Liver (tissue), 9 donors: ENCODE measurements around the gene DDX19B. TPM values are rescaled to one million over a fixed set of nuclear protein-coding genes. Genes with fewer than 3 reads are reported as not detected.
"Not testable (repeated sequence)": the region's sequence is repeated elsewhere in the genome, so short reads cannot be mapped to it uniquely, and the experiment has no call there.

Experiments used
- DNase-seq: peaks from one replicate; pipeline ENCODE4 v3.0.0-alpha.2; 2017; ENCODE audit warnings: low spot score
- H3K27ac ChIP-seq, 2 donors: one replicate each; pipeline ENCODE4 v1.7.0; 2013; ENCODE audit warnings: inconsistent platforms in 2 of 2, low read length in 2 of 2, control low read depth in 1 of 2, low read depth in 1 of 2, mild to moderate bottlenecking in 1 of 2
- H3K27me3 ChIP-seq, 4 donors: one replicate each; pipeline versions ENCODE4 v1.6.1 to v1.7.0; 2013; ENCODE audit warnings: low read length in 3 of 4, inconsistent platforms in 1 of 4, mild to moderate bottlenecking in 1 of 4, moderate library complexity in 1 of 4; ENCODE audit not compliant: control insufficient read depth in 4 of 4, insufficient read depth in 4 of 4
- H3K36me3 ChIP-seq, 4 donors: one replicate each; pipeline versions ENCODE4 v1.6.1 to v1.7.0; 2013; ENCODE audit warnings: low read length in 3 of 4, mild to moderate bottlenecking in 3 of 4, low read depth in 1 of 4, moderate library complexity in 1 of 4; ENCODE audit not compliant: control insufficient read depth in 4 of 4, insufficient read depth in 3 of 4
- H3K4me1 ChIP-seq, 4 donors: one replicate each; pipeline versions ENCODE4 v1.6.1 to v1.7.0; 2013; ENCODE audit warnings: low read length in 3 of 4, mild to moderate bottlenecking in 3 of 4, moderate library complexity in 1 of 4; ENCODE audit not compliant: control insufficient read depth in 4 of 4, insufficient read depth in 4 of 4
- H3K4me3 ChIP-seq, 3 donors: one replicate each; pipeline versions ENCODE4 v1.6.1 to v1.7.0; 2013; ENCODE audit warnings: low read length in 3 of 3, control low read depth in 1 of 3, low read depth in 1 of 3, mild to moderate bottlenecking in 1 of 3
- H3K9ac ChIP-seq, 2 donors: one replicate each; pipeline ENCODE4 v1.7.0; 2013; ENCODE audit warnings: low read length in 2 of 2, mild to moderate bottlenecking in 2 of 2, moderate library complexity in 2 of 2, control low read depth in 1 of 2, low read depth in 1 of 2
- H3K9me3 ChIP-seq, 4 donors: one replicate each; pipeline versions ENCODE4 v1.6.1 to v1.7.0; 2013; ENCODE audit warnings: low read length in 3 of 4; ENCODE audit not compliant: control insufficient read depth in 4 of 4
- EGR1 ChIP-seq, 2 donors: IDR thresholded peaks; 2 replicates each; pipeline ENCODE4 v1.6.1; 2016 to 2018; ENCODE audit warnings: antibody characterized with exemption in 2 of 2, low read depth in 2 of 2
- FOXA1 ChIP-seq: IDR thresholded peaks from 2 replicates; pipeline ENCODE4 v1.6.1; 2016; ENCODE audit warnings: antibody characterized with exemption
- FOXA2 ChIP-seq: IDR thresholded peaks from 2 replicates; pipeline ENCODE4 v1.6.1; 2016; ENCODE audit warnings: antibody characterized with exemption
- GABPA ChIP-seq, 2 donors: IDR thresholded peaks in 1 of 2; conservative IDR thresholded peaks in 1 of 2; 2 replicates each; pipeline ENCODE4 v1.6.1; 2016; ENCODE audit warnings: antibody characterized with exemption in 2 of 2, mild to moderate bottlenecking in 1 of 2, moderate library complexity in 1 of 2
- HNF4A ChIP-seq, 2 donors: conservative IDR thresholded peaks; 2 replicates each; pipeline ENCODE4 v1.6.1; 2016; ENCODE audit warnings: antibody characterized with exemption in 2 of 2, mild to moderate bottlenecking in 2 of 2
- HNF4G ChIP-seq: IDR thresholded peaks from 2 replicates; pipeline ENCODE4 v1.6.1; 2016; ENCODE audit warnings: antibody characterized with exemption
- JUND ChIP-seq, 2 donors: IDR thresholded peaks; 2 replicates each; pipeline ENCODE4 v1.6.1; 2016; ENCODE audit warnings: antibody characterized with exemption in 2 of 2
- NR2F2 ChIP-seq: IDR thresholded peaks from 2 replicates; pipeline ENCODE4 v1.6.1; 2016; ENCODE audit warnings: antibody characterized with exemption
- RAD21 ChIP-seq, 2 donors: IDR thresholded peaks; 2 replicates each; pipeline ENCODE4 v1.6.1; 2016; ENCODE audit warnings: antibody characterized with exemption in 2 of 2, mild to moderate bottlenecking in 2 of 2
- RXRA ChIP-seq, 2 donors: IDR thresholded peaks; 2 replicates each; pipeline ENCODE4 v1.6.1; 2017 to 2018; ENCODE audit warnings: antibody characterized with exemption in 2 of 2, mild to moderate bottlenecking in 1 of 2
- SP1 ChIP-seq: IDR thresholded peaks from 2 replicates; pipeline ENCODE4 v1.6.1; 2018; ENCODE audit warnings: antibody characterized with exemption, mild to moderate bottlenecking
- TAF1 ChIP-seq: conservative IDR thresholded peaks from 2 replicates; pipeline ENCODE4 v1.6.1; 2016; ENCODE audit warnings: antibody characterized with exemption, mild to moderate bottlenecking
- YY1 ChIP-seq: IDR thresholded peaks from 2 replicates; pipeline ENCODE4 v1.6.1; 2016; ENCODE audit warnings: antibody characterized with exemption, mild to moderate bottlenecking
- WGBS: extraction: QIAGEN DNeasy Blood & Tissue Kit; methylation state at CpG from one replicate; pipeline ENCODE4 v1.1.7; 2013; 5-methylcytosine and 5-hydroxymethylcytosine counted together
- polyA plus RNA-seq, 2 donors: library from polyadenylated mRNA; stranded (reverse) in 1 of 2; unstranded in 1 of 2; fragments of 200-250 nt in 1 of 2; fragments of >200 nt in 1 of 2; fragmentation: Nextera tagmentation in 1 of 2; extraction: Ambion mirVana in 1 of 2; gene quantifications; one replicate each; pipeline versions ENCODE4 v1.2.1 to v1.2.3, GENCODE V29; 2013 to 2015
- total RNA-seq, 2 donors: library from RNA; depleted of rRNA; stranded (reverse); fragments of >200 nt; gene quantifications; one replicate each; pipeline ENCODE4 v1.2.3, GENCODE V29; 2014
- TF ChIP-seq, protein P1 (sequence below): IDR thresholded peaks from 2 replicates; pipeline ENCODE4 v1.6.1; 2016; ENCODE audit warnings: antibody characterized with exemption
- TF ChIP-seq, protein P2 (sequence below): IDR thresholded peaks from 2 replicates; pipeline ENCODE4 v1.6.1; 2016; ENCODE audit warnings: antibody characterized with exemption
- TF ChIP-seq, protein P3 (sequence below): IDR thresholded peaks from 2 replicates; pipeline ENCODE4 v1.6.1; 2016; ENCODE audit warnings: antibody characterized with exemption, mild to moderate bottlenecking
- TF ChIP-seq, protein P4 (sequence below): IDR thresholded peaks from 2 replicates; pipeline ENCODE4 v1.6.1; 2016; ENCODE audit warnings: antibody characterized with exemption
- TF ChIP-seq, protein P5 (sequence below): fragments of 150-350 bp; IDR thresholded peaks from 2 replicates; pipeline ENCODE4 v1.5.1; 2017; ENCODE audit warnings: improper control_type of control experiment, low read depth, low read length; ENCODE audit not compliant: missing input control
- donor health status: healthy.
- donor health status: healthy.
- donor health status: healthy.
- donor health status: healthy.
- donor health status: healthy.

Gene DDX19B
- total and polyA plus RNA-seq, 4 donors, result 11.3 to 21.4 (median 16.5) TPM

DNA sequence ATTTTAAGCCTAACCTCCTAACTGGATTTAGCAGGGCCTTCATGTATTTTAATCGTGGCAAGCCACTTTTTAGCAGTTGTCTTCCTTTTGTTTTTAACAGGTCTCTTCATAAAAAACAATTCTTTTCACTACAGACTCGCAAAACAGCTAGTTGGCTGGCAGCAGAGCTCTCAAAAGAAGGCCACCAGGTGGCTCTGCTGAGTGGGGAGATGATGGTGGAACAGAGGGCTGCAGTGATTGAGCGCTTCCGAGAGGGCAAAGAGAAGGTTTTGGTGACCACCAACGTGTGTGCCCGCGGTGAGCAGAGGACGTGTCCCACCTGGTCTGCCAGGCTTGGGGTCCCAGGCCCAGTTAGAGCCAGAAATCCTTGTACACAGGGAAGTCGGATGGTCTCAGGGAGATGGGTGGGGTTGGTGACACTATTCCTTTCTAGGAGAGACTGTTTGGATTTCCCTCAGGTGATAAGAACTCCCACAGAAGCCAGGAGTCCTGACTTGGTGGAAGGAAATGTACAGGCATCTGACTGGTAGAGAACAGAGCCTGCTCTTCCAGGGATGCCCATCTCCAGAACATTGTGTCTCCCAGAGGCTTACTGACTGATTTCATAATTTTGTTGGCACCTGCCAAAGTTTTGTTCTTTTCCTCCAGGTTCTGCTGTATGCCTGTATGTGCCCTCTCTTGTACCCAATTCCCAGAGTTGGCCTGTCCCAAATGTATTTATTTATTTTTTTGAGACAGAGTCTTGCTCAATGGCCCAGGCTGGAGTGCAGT, 32.8 kb downstream of the DDX19B start:
- no peaks in the 10 kb centered on the region for H3K27me3 ChIP-seq
- TF ChIP-seq FOXA1 (no peak), TAF1 (no peak), HNF4G (no peak), HNF4A (conservative IDR thresholded peaks at IDR 0.05) (peak; percentile 6 to 37), YY1 (no peak), SP1 (peak; percentile 29), EGR1 (IDR thresholded peaks at IDR 0.05; ENCODE audit: low read depth in 2 of 2) (no peak), FOXA2 (no peak), RAD21 (IDR thresholded peaks at IDR 0.05) (peak; percentile 47 to 61), GABPA (IDR thresholded peaks at IDR 0.05 in 1 of 2, conservative IDR thresholded peaks at IDR 0.05 in 1 of 2) (no peak), RXRA (IDR thresholded peaks at IDR 0.05) (no peak), JUND (IDR thresholded peaks at IDR 0.05) (no peak), NR2F2 (no peak)
- TF ChIP-seq, protein P1, sequence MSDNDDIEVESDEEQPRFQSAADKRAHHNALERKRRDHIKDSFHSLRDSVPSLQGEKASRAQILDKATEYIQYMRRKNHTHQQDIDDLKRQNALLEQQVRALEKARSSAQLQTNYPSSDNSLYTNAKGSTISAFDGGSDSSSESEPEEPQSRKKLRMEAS, result no peak
- TF ChIP-seq, protein P2, sequence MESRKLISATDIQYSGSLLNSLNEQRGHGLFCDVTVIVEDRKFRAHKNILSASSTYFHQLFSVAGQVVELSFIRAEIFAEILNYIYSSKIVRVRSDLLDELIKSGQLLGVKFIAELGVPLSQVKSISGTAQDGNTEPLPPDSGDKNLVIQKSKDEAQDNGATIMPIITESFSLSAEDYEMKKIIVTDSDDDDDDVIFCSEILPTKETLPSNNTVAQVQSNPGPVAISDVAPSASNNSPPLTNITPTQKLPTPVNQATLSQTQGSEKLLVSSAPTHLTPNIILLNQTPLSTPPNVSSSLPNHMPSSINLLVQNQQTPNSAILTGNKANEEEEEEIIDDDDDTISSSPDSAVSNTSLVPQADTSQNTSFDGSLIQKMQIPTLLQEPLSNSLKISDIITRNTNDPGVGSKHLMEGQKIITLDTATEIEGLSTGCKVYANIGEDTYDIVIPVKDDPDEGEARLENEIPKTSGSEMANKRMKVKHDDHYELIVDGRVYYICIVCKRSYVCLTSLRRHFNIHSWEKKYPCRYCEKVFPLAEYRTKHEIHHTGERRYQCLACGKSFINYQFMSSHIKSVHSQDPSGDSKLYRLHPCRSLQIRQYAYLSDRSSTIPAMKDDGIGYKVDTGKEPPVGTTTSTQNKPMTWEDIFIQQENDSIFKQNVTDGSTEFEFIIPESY, result no peak
- TF ChIP-seq, protein P3, sequence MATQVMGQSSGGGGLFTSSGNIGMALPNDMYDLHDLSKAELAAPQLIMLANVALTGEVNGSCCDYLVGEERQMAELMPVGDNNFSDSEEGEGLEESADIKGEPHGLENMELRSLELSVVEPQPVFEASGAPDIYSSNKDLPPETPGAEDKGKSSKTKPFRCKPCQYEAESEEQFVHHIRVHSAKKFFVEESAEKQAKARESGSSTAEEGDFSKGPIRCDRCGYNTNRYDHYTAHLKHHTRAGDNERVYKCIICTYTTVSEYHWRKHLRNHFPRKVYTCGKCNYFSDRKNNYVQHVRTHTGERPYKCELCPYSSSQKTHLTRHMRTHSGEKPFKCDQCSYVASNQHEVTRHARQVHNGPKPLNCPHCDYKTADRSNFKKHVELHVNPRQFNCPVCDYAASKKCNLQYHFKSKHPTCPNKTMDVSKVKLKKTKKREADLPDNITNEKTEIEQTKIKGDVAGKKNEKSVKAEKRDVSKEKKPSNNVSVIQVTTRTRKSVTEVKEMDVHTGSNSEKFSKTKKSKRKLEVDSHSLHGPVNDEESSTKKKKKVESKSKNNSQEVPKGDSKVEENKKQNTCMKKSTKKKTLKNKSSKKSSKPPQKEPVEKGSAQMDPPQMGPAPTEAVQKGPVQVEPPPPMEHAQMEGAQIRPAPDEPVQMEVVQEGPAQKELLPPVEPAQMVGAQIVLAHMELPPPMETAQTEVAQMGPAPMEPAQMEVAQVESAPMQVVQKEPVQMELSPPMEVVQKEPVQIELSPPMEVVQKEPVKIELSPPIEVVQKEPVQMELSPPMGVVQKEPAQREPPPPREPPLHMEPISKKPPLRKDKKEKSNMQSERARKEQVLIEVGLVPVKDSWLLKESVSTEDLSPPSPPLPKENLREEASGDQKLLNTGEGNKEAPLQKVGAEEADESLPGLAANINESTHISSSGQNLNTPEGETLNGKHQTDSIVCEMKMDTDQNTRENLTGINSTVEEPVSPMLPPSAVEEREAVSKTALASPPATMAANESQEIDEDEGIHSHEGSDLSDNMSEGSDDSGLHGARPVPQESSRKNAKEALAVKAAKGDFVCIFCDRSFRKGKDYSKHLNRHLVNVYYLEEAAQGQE, result no peak
- TF ChIP-seq, protein P4, sequence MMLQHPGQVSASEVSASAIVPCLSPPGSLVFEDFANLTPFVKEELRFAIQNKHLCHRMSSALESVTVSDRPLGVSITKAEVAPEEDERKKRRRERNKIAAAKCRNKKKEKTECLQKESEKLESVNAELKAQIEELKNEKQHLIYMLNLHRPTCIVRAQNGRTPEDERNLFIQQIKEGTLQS, result no peak
- TF ChIP-seq, protein P5, sequence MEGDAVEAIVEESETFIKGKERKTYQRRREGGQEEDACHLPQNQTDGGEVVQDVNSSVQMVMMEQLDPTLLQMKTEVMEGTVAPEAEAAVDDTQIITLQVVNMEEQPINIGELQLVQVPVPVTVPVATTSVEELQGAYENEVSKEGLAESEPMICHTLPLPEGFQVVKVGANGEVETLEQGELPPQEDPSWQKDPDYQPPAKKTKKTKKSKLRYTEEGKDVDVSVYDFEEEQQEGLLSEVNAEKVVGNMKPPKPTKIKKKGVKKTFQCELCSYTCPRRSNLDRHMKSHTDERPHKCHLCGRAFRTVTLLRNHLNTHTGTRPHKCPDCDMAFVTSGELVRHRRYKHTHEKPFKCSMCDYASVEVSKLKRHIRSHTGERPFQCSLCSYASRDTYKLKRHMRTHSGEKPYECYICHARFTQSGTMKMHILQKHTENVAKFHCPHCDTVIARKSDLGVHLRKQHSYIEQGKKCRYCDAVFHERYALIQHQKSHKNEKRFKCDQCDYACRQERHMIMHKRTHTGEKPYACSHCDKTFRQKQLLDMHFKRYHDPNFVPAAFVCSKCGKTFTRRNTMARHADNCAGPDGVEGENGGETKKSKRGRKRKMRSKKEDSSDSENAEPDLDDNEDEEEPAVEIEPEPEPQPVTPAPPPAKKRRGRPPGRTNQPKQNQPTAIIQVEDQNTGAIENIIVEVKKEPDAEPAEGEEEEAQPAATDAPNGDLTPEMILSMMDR, result peak; percentile 22
- no peak for DNase-seq
- no peak overlapping the region for H3K4me3 ChIP-seq
- H3K27ac ChIP-seq, result no peak overlapping the region
- H3K9ac ChIP-seq, result no peak overlapping the region
- H3K36me3 ChIP-seq, result peaks cover 10 to 54% (median 36%) of the 10 kb centered on the region in 4 donors
- no peaks in the 10 kb centered on the region for H3K9me3 ChIP-seq
- peaks cover 0 to 6% (median 2%) of the 10 kb centered on the region in 4 donors for H3K4me1 ChIP-seq
- 79% methylated on average over 9 of the region's 9 CpGs for WGBS

DNA sequence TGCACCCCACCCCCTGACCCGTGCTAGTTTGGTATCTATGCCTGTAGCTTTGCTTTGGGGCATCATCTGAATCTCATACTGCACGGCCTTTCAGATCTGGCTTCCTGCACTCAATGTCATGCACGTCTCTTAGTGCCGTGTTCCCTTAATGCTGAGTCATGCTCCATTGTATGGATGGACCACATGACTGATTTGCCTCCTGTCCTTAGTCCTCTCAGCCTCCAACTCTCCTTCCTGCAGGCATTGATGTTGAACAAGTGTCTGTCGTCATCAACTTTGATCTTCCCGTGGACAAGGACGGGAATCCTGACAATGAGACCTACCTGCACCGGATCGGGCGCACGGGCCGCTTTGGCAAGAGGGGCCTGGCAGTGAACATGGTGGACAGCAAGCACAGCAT, 33.7 kb downstream of the DDX19B start:
- H3K27me3 ChIP-seq, H3K9me3 ChIP-seq, H3K27ac ChIP-seq, DNase-seq, H3K4me3 ChIP-seq, H3K4me1 ChIP-seq, H3K9ac ChIP-seq: not testable (repeated sequence)
- H3K36me3 ChIP-seq, result peaks cover 11 to 51% (median 36%) of the 10 kb centered on the region in 4 donors
- WGBS, result 80% methylated on average over 5 of the region's 12 CpGs
